Effector memory CD8-positive, alpha-beta T cell (primary cell): ENCODE results near the gene ODAD2.

Experiments used
- ATAC-seq: fragments of 150-1000 bp; cut with Tn5 transposase; replicated peaks from 2 replicates; pipeline ENCODE4 v1.10.0; 2021; ENCODE audit warnings: mild to moderate bottlenecking, moderate library complexity
- DNase-seq, 3 experiments: peaks; one replicate each; pipeline ENCODE4 v3.0.0; 2021
- H3K27ac Mint-ChIP-seq, 2 donors: one replicate each; pipeline ENCODE4 v1.8.0; 2022; ENCODE audit warnings: mild to moderate bottlenecking in 2 of 2, mixed read lengths in 2 of 2, moderate library complexity in 2 of 2
- H3K27me3 Mint-ChIP-seq, 2 donors: one replicate each; pipeline ENCODE4 v1.8.0; 2022; ENCODE audit warnings: mixed read lengths in 2 of 2
- H3K36me3 Mint-ChIP-seq: one replicate; pipeline ENCODE4 v1.8.0; 2022; ENCODE audit warnings: mild to moderate bottlenecking, moderate library complexity, mixed read lengths; ENCODE audit not compliant: insufficient read depth
- H3K4me1 Mint-ChIP-seq, 2 donors: one replicate each; pipeline ENCODE4 v1.8.0; 2022; ENCODE audit warnings: low read depth in 2 of 2, mixed read lengths in 2 of 2
- H3K4me3 Mint-ChIP-seq, 2 donors: one replicate each; pipeline ENCODE4 v1.8.0; 2022; ENCODE audit warnings: mild to moderate bottlenecking in 2 of 2, mixed read lengths in 2 of 2, moderate library complexity in 2 of 2
- H3K9me3 Mint-ChIP-seq, 2 donors: one replicate each; pipeline ENCODE4 v1.8.0; 2022; ENCODE audit warnings: mixed read lengths in 2 of 2

ODAD2 gene

DNA sequence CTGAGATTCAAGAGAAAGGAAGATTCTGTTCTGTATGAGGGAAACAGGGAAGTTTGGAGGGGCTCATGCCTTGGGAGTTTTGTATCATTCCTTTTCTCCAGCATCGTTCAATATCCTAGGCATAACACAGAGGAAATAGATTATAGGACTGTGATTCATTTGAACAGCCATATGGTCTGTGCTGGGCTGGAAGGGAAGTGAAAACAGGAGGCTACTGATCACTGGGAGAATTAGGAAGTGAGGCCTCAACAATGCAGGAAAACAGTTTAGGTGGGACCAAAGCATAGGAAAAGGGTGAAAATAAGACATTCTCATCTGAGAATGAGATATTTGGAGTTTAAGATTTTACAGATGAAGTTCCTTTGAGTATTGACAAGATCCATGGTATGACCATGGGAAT lies 182.6 kb downstream of the ODAD2 start:
- DNase-seq (no peak), ATAC-seq (no peak)
- no peaks in the 10 kb centered on the region for H3K9me3 Mint-ChIP-seq
- no peaks in the 10 kb centered on the region for H3K4me1 Mint-ChIP-seq
- no peaks in the 10 kb centered on the region for H3K36me3 Mint-ChIP-seq
- no peak overlapping the region for H3K4me3 Mint-ChIP-seq
- peaks cover 10 to 11% of the 10 kb centered on the region in 2 donors for H3K27me3 Mint-ChIP-seq
- H3K27ac Mint-ChIP-seq: no peak overlapping the region

- no peak overlapping the region for H3K27ac Mint-ChIP-seq
- H3K4me3 Mint-ChIP-seq: no peak overlapping the region
- ATAC-seq (no peak), DNase-seq (no peak)
- no peaks in the 10 kb centered on the region for H3K36me3 Mint-ChIP-seq
- H3K4me1 Mint-ChIP-seq: no peaks in the 10 kb centered on the region
- peaks cover 7 to 10% of the 10 kb centered on the region in 2 donors for H3K27me3 Mint-ChIP-seq
- H3K9me3 Mint-ChIP-seq: no peaks in the 10 kb centered on the region
Observed at GRCh38 chr10:27815846-27816245, 183.0 kb downstream of the ODAD2 start.

- H3K4me3 Mint-ChIP-seq: no peak overlapping the region
Observed at GRCh38 chr10:27815261-27815660, 183.6 kb downstream of the ODAD2 start.

DNA sequence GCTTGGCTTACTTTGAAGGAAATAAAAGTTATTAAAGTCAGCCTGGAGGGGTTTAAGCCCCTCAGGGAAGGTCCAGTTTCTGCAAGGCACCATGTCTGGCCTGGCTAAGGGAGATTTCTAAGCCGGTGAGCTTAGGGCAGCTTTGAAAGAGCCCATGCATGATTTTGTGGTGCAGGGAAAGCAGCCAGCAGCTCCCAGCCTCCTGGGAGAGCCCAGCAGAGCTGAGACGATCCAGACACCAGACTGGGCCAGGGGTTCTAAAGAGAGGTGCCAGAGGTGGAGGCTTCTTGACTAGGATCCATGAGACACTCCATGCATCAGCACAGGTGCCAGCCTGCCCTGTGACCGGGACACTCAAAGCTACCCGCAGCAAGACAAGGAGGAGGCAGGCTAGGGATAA lies 193.7 kb downstream of the ODAD2 start:
- ATAC-seq (no peak), DNase-seq (no peak)
- Mint-ChIP-seq H3K4me3 (no peak overlapping the region), H3K36me3 (no peaks in the 10 kb centered on the region), H3K4me1 (no peaks in the 10 kb centered on the region), H3K27me3 (peaks cover 46 to 52% of the 10 kb centered on the region in 2 donors), H3K27ac (no peak overlapping the region), H3K9me3 (no peaks in the 10 kb centered on the region)

More at GRCh38 chr10:27815261-27815660, 183.6 kb downstream of the ODAD2 start:
- ATAC-seq: no peak
- no peaks in the 10 kb centered on the region for H3K36me3 Mint-ChIP-seq
- no peak for DNase-seq
- H3K27ac Mint-ChIP-seq: no peak overlapping the region
- H3K9me3 Mint-ChIP-seq: no peaks in the 10 kb centered on the region
- no peaks in the 10 kb centered on the region for H3K4me1 Mint-ChIP-seq
- peaks cover 7 to 10% of the 10 kb centered on the region in 2 donors for H3K27me3 Mint-ChIP-seq

DNA sequence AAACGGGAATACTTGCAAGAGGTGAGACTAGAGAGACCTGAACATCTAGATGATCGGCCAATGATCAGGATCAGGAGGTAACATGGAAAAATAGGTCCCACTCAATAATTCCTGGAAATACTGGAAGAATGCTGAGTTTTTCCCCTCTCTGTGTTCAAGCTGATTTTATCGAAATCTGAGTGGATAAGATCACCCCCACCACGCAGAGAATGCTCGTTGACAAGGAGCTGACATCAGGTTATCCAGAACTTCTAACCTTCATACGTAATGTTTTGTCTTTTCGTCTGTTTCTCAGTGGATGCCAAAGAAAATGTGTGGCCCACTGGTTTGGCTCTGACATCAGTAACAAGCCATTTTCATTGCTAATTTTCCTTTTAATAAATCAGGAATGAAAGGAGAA lies 194.7 kb downstream of the ODAD2 start:
- Mint-ChIP-seq H3K4me3 (no peak overlapping the region), H3K27me3 (peaks cover 51 to 53% of the 10 kb centered on the region in 2 donors), H3K9me3 (no peaks in the 10 kb centered on the region), H3K4me1 (no peaks in the 10 kb centered on the region), H3K27ac (no peak overlapping the region), H3K36me3 (no peaks in the 10 kb centered on the region)
- no peak for DNase-seq
- ATAC-seq: no peak

- no peak for DNase-seq
- Mint-ChIP-seq H3K9me3 (no peaks in the 10 kb centered on the region), H3K4me3 (no peak overlapping the region), H3K36me3 (no peaks in the 10 kb centered on the region), H3K27me3 (peaks cover 54 to 59% of the 10 kb centered on the region in 2 donors), H3K27ac (no peak overlapping the region), H3K4me1 (no peaks in the 10 kb centered on the region)
- ATAC-seq: no peak
Observed at GRCh38 chr10:27801171-27801785, 197.6 kb downstream of the ODAD2 start.

DNA sequence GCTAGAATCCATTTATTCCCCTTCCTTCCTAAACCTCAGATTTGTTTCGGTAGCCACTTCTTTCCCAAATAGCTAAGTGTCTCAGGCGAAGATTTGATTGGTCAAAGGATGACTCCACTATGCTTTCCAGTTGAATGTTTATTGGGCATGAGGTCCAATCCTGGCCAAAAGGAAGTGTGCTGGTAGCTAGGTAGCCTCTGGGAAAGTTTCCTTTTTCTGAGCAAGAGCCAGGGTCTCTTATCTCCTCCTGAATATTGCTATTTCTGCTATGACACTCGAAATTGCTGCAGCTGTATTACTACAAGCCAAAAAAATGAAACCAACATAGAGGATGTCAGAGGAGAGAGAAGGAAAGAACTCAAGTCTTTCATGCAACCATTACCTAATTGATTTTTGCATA lies 199.8 kb downstream of the ODAD2 start:
- Mint-ChIP-seq H3K27me3 (peaks cover 45 to 50% of the 10 kb centered on the region in 2 donors), H3K27ac (no peak overlapping the region), H3K36me3 (no peaks in the 10 kb centered on the region), H3K4me1 (no peaks in the 10 kb centered on the region), H3K4me3 (no peak overlapping the region), H3K9me3 (no peaks in the 10 kb centered on the region)
- ATAC-seq (no peak), DNase-seq (no peak)

GRCh38 chr10:27794157-27794556 lies 204.7 kb downstream of the ODAD2 start:
- DNase-seq (no peak), ATAC-seq (no peak)
- Mint-ChIP-seq H3K27me3 (peaks cover 58% of the 10 kb centered on the region in 2 donors), H3K4me1 (no peaks in the 10 kb centered on the region), H3K36me3 (no peaks in the 10 kb centered on the region), H3K9me3 (no peaks in the 10 kb centered on the region), H3K27ac (no peak overlapping the region), H3K4me3 (no peak overlapping the region)

GRCh38 chr10:27792216-27792615 lies 206.7 kb downstream of the ODAD2 start:
- H3K36me3 Mint-ChIP-seq: no peaks in the 10 kb centered on the region

GRCh38 chr10:27784272-27784671 lies 214.6 kb downstream of the ODAD2 start:
- H3K36me3 Mint-ChIP-seq: no peaks in the 10 kb centered on the region
- no peak overlapping the region for H3K4me3 Mint-ChIP-seq
- DNase-seq (no peak), ATAC-seq (no peak)
- peaks cover 47 to 66% of the 10 kb centered on the region in 2 donors for H3K27me3 Mint-ChIP-seq
- H3K9me3 Mint-ChIP-seq: peaks cover 0 to 7% of the 10 kb centered on the region in 2 donors
- H3K4me1 Mint-ChIP-seq: no peaks in the 10 kb centered on the region
- H3K27ac Mint-ChIP-seq: no peak overlapping the region

More at GRCh38 chr10:27792216-27792615, 206.7 kb downstream of the ODAD2 start:
- DNase-seq (no peak), ATAC-seq (no peak)
- Mint-ChIP-seq H3K27me3 (peaks cover 64 to 72% of the 10 kb centered on the region in 2 donors), H3K9me3 (no peaks in the 10 kb centered on the region), H3K4me3 (no peak overlapping the region), H3K27ac (no peak overlapping the region), H3K4me1 (no peaks in the 10 kb centered on the region)

DNA sequence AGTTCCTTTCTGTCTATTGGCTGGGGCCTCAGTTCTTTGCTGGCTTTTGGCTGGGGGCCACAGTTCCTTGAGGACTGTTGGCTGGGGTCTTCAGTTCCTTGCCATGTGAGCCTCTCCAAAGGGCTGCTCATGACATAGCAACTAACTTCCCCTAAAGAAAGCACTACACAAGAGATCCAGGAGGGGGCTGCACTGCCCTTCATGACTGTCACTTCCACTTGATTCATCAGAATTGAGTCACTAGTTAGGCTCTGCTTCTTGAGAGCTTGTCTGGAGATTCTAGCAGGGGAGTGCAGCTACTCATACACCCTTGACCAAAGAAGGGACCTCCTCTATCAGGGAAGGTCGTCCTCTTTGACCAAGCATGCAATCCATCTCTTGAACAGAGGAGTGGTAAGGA lies 215.2 kb downstream of the ODAD2 start:
- peak; percentile 5 to 18 (median 11) for DNase-seq
- ATAC-seq: peak; percentile 78
- peaks cover 0 to 7% of the 10 kb centered on the region in 2 donors for H3K9me3 Mint-ChIP-seq
- H3K4me3 Mint-ChIP-seq: no peak overlapping the region
- no peak overlapping the region for H3K27ac Mint-ChIP-seq
- H3K36me3 Mint-ChIP-seq: no peaks in the 10 kb centered on the region
- peaks cover 41 to 62% of the 10 kb centered on the region in 2 donors for H3K27me3 Mint-ChIP-seq
- no peaks in the 10 kb centered on the region for H3K4me1 Mint-ChIP-seq

DNA sequence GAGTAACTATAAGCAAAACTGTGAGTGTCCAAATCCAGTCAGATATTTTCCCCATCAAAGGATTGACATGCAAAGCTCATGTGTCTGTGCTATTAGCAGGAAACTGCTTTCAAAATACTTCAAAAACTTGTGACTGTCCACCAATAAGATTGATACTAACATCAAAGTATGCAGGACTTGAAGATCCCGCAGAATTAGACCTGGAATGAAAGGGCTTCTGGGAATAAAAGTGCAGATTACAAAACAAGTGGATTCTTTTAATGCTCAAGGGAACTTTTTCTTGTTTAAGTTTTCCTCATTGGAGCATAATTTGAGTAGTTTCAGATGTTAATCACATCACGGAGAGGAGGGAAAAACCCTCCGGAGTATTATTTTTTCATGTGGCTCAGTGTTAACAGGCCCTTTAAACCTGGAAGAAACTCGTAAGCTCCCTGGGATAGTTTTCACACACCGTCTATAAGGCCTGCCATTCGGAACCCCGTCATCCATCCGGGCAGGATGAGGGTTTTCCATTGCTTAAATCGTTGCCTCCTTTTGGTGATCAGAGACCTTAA lies 219.3 kb downstream of the ODAD2 start:
- DNase-seq: no peak
- H3K27me3 Mint-ChIP-seq: peaks cover 41 to 72% of the 10 kb centered on the region in 2 donors
- H3K27ac Mint-ChIP-seq: no peak overlapping the region
- ATAC-seq: no peak
- H3K9me3 Mint-ChIP-seq: peaks cover 0 to 7% of the 10 kb centered on the region in 2 donors
- no peak overlapping the region for H3K4me3 Mint-ChIP-seq
- H3K4me1 Mint-ChIP-seq: no peaks in the 10 kb centered on the region
- no peaks in the 10 kb centered on the region for H3K36me3 Mint-ChIP-seq

DNA sequence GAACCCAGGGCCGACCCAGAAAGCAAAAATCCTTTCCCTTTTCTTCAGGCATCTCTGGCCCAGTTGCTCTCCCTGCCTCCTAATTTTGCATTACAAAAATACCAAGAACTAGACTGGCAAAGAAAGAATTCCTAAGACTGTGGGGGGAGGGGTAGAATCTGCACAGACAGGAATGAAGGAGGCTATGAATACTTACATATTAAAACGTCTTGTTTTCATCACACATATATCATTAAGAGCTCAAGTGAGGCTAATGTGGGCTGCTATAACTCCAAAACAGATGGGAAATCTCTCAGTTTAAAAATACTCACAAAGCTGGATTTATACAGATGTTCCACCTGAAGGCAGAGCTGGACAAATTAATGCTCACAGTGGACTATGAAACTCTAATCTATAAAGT lies 224.0 kb downstream of the ODAD2 start:
- peaks cover 72 to 86% of the 10 kb centered on the region in 2 donors for H3K27me3 Mint-ChIP-seq
- ATAC-seq (no peak), DNase-seq (no peak)
- H3K4me1 Mint-ChIP-seq: no peaks in the 10 kb centered on the region
- no peak overlapping the region for H3K27ac Mint-ChIP-seq
- no peaks in the 10 kb centered on the region for H3K36me3 Mint-ChIP-seq
- H3K4me3 Mint-ChIP-seq: no peak overlapping the region
- no peaks in the 10 kb centered on the region for H3K9me3 Mint-ChIP-seq

GRCh38 chr10:27771231-27771630 lies 227.6 kb downstream of the ODAD2 start:
- H3K4me3 Mint-ChIP-seq: no peak overlapping the region
- DNase-seq (no peak), ATAC-seq (peak; percentile 19)
- H3K4me1 Mint-ChIP-seq: no peaks in the 10 kb centered on the region
- no peaks in the 10 kb centered on the region for H3K36me3 Mint-ChIP-seq
- no peak overlapping the region for H3K27ac Mint-ChIP-seq
- H3K9me3 Mint-ChIP-seq: no peaks in the 10 kb centered on the region
- peaks cover 74 to 76% of the 10 kb centered on the region in 2 donors for H3K27me3 Mint-ChIP-seq
